T-cell (primary cell): Measurements from ENCODE around the gene CCDC83. TPM values are rescaled to one million over a fixed set of nuclear protein-coding genes. Genes with fewer than 3 reads are reported as not detected.
"Not testable (repeated sequence)": the region's sequence is repeated elsewhere in the genome, so short reads cannot be mapped to it uniquely, and the experiment has no call there.

Experiments
- ATAC-seq, 4 experiments: fragments of 200-7000 bp in 3 of 4; fragments of 150-1000 bp in 1 of 4; cut with Tn5 transposase; replicated peaks in 1 of 4; 1 replicate in 3 of 4; 2 replicates in 1 of 4; pipeline ENCODE4 v1.10.0; 2021; ENCODE audit warnings: moderate library complexity in 3 of 4, mild to moderate bottlenecking in 2 of 4, moderate number of reproducible peaks in 1 of 4
- CTCF ChIA-PET, 2 donors: fragments of 300-600 bp; sonication (Branson Sonifier 250); formaldehyde crosslinking; loops; one replicate each; lab custom pipeline; 2022; ENCODE audit warnings: antibody characterized with exemption in 2 of 2; lab: Charles Lee
- POLR2A ChIA-PET, 2 donors: fragments of 300-600 bp; sonication (Branson Sonifier 250); formaldehyde crosslinking; loops; one replicate each; lab custom pipeline; 2022; ENCODE audit warnings: antibody characterized with exemption in 2 of 2; lab: Charles Lee
- DNase-seq, 35 experiments: peaks; one replicate each; pipeline versions ENCODE4 v3.0.0 to v3.0.0-alpha.2; 2013 to 2023
- H3K27ac ChIP-seq: one replicate; pipeline ENCODE4 v1.5.1; 2013; ENCODE audit warnings: low read length
- H3K27me3 ChIP-seq, 2 experiments: replicated peaks in 1 of 2; 1 replicate in 1 of 2; 2 replicates in 1 of 2; pipeline versions ENCODE4 v1.6.1 to v1.7.0; 2013; ENCODE audit warnings: low read length in 1 of 2, mixed read lengths in 1 of 2; ENCODE audit not compliant: control insufficient read depth in 2 of 2, insufficient read depth in 2 of 2; ENCODE audit errors: extremely low read depth in 1 of 2
- H3K36me3 ChIP-seq, 2 donors: 1 replicate in 1 of 2; 2 replicates in 1 of 2; pipeline versions ENCODE4 v1.6.1 to v1.7.0; 2013; ENCODE audit warnings: low read length in 1 of 2; ENCODE audit not compliant: control insufficient read depth in 2 of 2, insufficient read depth in 1 of 2; ENCODE audit errors: extremely low read depth in 1 of 2
- H3K4me1 ChIP-seq, 2 experiments: 1 replicate in 1 of 2; 2 replicates in 1 of 2; pipeline versions ENCODE4 v1.6.1 to v1.7.0; 2013; ENCODE audit warnings: low read length in 2 of 2, mixed read lengths in 1 of 2; ENCODE audit not compliant: insufficient read depth in 2 of 2, control insufficient read depth in 1 of 2; ENCODE audit errors: extremely low read depth in 1 of 2
- H3K4me3 ChIP-seq, 2 donors: 1 replicate in 1 of 2; 2 replicates in 1 of 2; pipeline versions ENCODE4 v1.5.1 to v1.7.0; 2013; ENCODE audit warnings: mild to moderate bottlenecking in 2 of 2, low read length in 1 of 2, moderate library complexity in 1 of 2; ENCODE audit not compliant: control insufficient read depth in 1 of 2; ENCODE audit errors: extremely low read depth in 1 of 2
- H3K9me3 ChIP-seq: 2 replicates; pipeline ENCODE4 v1.7.0; 2013
- H3K27ac Mint-ChIP-seq, 2 donors: one replicate each; pipeline ENCODE4 v1.8.0; 2020 to 2021; ENCODE audit warnings: mild to moderate bottlenecking in 2 of 2, mixed read lengths in 2 of 2
- H3K27me3 Mint-ChIP-seq, 2 donors: one replicate each; pipeline ENCODE4 v1.8.0; 2021 to 2022; ENCODE audit warnings: mixed read lengths in 2 of 2
- H3K36me3 Mint-ChIP-seq: one replicate; pipeline ENCODE4 v1.8.0; 2021; ENCODE audit warnings: mixed read lengths
- H3K4me1 Mint-ChIP-seq, 3 donors: one replicate each; pipeline ENCODE4 v1.8.0; 2020 to 2022; ENCODE audit warnings: mixed read lengths in 3 of 3, mild to moderate bottlenecking in 1 of 3
- H3K4me3 Mint-ChIP-seq, 3 donors: one replicate each; pipeline ENCODE4 v1.8.0; 2020 to 2022; ENCODE audit warnings: mild to moderate bottlenecking in 3 of 3, mixed read lengths in 3 of 3, moderate library complexity in 3 of 3
- H3K9me3 Mint-ChIP-seq, 3 donors: one replicate each; pipeline ENCODE4 v1.8.0; 2020 to 2022; ENCODE audit warnings: mixed read lengths in 3 of 3
- WGBS: methylation state at CpG from one replicate; pipeline ENCODE4 v1.1.5; 2013; ENCODE audit warnings: missing lambda C conversion rate; ENCODE audit not compliant: insufficient coverage; 5-methylcytosine and 5-hydroxymethylcytosine counted together
- total RNA-seq, 35 experiments: library from RNA in 6 of 35; stranded (reverse) in 6 of 35; fragments of 120-200 nt in 1 of 35; gene quantifications; one replicate each; pipeline versions ENCODE4 v1.2.1 to v1.2.4 and lab custom pipeline; 2013 to 2026

Gene CCDC83
- total RNA-seq, 5 donors from 2014 or later (not counting 1 experiment from before 2014, with no cell fraction given) = 0.10 TPM; not detected in 4

DNA sequence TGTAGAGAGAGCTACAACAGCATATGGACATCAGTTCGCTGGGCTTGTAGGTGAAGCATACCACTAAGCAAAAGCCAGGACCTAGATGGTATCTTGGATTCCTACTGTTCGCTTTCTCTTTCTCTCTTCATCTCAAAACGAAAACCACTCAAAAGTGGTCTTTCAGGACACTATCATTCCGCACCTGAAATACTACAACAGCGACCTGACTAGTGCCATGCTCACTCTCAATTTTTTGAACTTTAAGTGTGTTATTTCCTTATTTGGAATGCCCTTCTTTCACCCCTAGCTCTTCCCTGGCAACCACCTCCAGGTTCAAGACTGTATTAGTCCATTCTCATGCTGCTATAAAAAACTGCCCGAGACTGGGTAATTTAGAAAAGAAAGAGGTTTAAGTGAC, 59.2 kb downstream of the CCDC83 start:
- H3K36me3 Mint-ChIP-seq = no peaks in the 10 kb centered on the region
- no peak overlapping the region for H3K4me3 Mint-ChIP-seq
- Histone ChIP-seq H3K9me3 (no peaks in the 10 kb centered on the region), H3K36me3 (no peaks in the 10 kb centered on the region), H3K4me1 (no peaks in the 10 kb centered on the region), H3K27me3 (no peaks in the 10 kb centered on the region), H3K4me3 (no peak overlapping the region), H3K27ac (no peak overlapping the region)
- no CpG with 5 or more reads among the region's 6 CpGs for WGBS
- no peak for ATAC-seq
- H3K27ac Mint-ChIP-seq = no peak overlapping the region
- H3K27me3 Mint-ChIP-seq = no peaks in the 10 kb centered on the region
- POLR2A ChIA-PET = no interaction called here
- CTCF ChIA-PET = interaction anchor here in 1 of 2 donors (0.6 kb wide), 1 partner anchor 364 kb away, joined by 3 read pairs; no protein-coding TSS in a partner anchor
- H3K4me1 Mint-ChIP-seq = no peaks in the 10 kb centered on the region
- peaks cover 0 to 8% (median 4%) of the 10 kb centered on the region in 3 donors for H3K9me3 Mint-ChIP-seq
- DNase-seq = no peak

DNA sequence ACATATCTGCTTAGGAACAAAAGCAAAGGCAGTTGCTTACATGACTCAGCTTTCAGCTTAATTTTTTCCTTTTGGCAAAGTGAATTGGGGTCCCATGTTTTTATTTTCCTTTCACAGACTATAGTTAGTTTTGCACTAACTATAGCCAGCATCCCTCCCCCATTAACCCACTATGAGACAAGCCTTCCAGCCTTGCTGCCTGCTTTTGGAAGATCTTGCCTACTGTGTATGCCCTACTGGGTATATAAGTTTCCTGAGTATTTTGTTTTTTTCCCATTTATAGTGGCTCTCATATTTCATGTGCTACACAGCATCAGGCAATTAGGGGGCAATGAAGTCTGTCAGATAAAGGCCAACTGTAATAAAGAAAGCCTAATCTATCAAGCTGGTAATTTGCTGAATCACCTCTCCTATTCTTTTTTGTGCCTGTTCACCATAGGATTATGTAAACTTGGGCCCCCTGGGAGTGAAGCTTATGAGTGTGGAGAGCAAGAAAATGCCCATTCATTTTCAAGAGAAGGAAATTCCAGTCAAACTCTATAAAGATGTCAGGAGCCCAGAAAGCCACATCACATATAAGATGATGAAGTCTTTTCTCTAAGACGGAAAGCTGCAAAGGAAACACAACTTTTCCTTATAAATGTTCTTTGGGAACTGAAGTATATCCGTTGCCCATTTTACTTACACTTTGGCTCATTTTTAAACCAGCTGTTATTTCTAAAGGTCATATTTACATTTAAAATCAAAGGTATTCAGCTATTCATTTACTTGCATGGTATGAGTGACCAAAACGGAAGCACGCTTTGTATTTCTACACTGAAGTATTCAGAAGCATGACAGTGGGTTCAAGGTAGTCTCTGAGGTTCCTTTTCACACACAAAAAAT, 64.0 kb downstream of the CCDC83 start:
- Mint-ChIP-seq H3K27me3 (peaks cover 7 to 15% of the 10 kb centered on the region in 2 donors), H3K27ac (no peak overlapping the region), H3K4me1 (no peaks in the 10 kb centered on the region), H3K9me3 (peaks cover 3 to 13% (median 4%) of the 10 kb centered on the region in 3 donors), H3K4me3 (no peak overlapping the region), H3K36me3 (no peaks in the 10 kb centered on the region)
- no peak overlapping the region for H3K27ac ChIP-seq
- POLR2A ChIA-PET = no interaction called here
- H3K4me1 ChIP-seq = no peaks in the 10 kb centered on the region
- H3K27me3 ChIP-seq = peaks cover 0 to 2% of the 10 kb centered on the region in 2 experiments
- ATAC-seq = no peak
- no CpG with 5 or more reads among the region's 4 CpGs for WGBS
- CTCF ChIA-PET = interaction anchor here in 1 of 2 donors (0.6 kb wide), 1 partner anchor 325 kb away, joined by 5 read pairs; no protein-coding TSS in a partner anchor
- no peak overlapping the region for H3K4me3 ChIP-seq
- peaks cover 2% of the 10 kb centered on the region for H3K9me3 ChIP-seq
- H3K36me3 ChIP-seq = no peaks in the 10 kb centered on the region
- DNase-seq = no peak

DNA sequence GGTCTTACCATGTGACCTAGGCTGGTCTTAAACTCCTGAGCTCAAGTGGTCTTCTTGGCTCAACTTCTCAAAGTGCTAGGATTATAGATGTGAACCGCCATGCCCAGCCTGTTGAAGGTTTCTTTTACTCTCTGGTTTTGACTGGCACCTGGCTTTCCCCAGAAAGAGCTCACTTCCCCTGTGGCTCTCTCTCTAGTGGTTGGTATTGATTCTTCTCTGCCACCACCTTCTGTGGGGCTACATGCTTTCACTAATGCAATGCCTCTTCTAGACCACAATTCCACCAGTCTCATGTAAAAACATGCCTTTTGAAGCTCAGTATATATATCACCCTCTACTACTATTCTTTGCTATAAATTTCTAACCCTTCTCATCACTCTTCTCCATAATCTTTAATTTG, 67.2 kb downstream of the CCDC83 start:
- no peaks in the 10 kb centered on the region for H3K36me3 ChIP-seq
- DNase-seq (no peak), ATAC-seq (no peak)
- Mint-ChIP-seq H3K4me3 (no peak overlapping the region), H3K27me3 (peaks cover 24% of the 10 kb centered on the region in 2 donors), H3K27ac (no peak overlapping the region), H3K36me3 (no peaks in the 10 kb centered on the region), H3K9me3 (peaks cover 0 to 4% (median 3%) of the 10 kb centered on the region in 3 donors), H3K4me1 (no peaks in the 10 kb centered on the region)
- H3K27ac ChIP-seq = no peak overlapping the region
- H3K4me3 ChIP-seq = no peak overlapping the region
- CTCF ChIA-PET = no interaction called here
- no peaks in the 10 kb centered on the region for H3K4me1 ChIP-seq
- H3K27me3 ChIP-seq = peaks cover 0 to 13% of the 10 kb centered on the region in 2 experiments
- H3K9me3 ChIP-seq = peaks cover 2% of the 10 kb centered on the region
- WGBS = no CpG with 5 or more reads among the region's 1 CpG
- POLR2A ChIA-PET = no interaction called here

DNA sequence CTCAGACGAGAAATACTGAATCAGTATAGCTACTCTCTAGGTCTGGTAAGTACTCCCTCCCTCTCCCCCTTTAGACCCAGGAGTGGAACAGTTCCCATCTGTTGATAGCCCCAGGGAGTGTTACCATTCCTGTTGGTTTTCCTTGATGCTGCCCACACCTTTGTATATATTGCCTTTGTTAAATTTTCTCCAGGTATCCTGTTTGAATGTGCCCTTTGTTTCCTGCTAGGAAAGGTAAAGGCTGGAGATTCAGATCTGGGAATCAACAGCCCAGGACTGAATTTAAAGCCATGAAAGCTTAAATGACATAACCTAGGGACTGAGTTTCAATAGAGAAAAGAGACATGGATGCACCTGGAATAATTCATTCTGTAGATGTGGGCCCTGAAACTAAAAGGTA, 68.3 kb downstream of the CCDC83 start:
- Mint-ChIP-seq H3K9me3 (peaks cover 0 to 4% (median 3%) of the 10 kb centered on the region in 3 donors), H3K36me3 (no peaks in the 10 kb centered on the region), H3K4me1 (no peaks in the 10 kb centered on the region), H3K27ac (no peak overlapping the region), H3K27me3 (peaks cover 25 to 26% of the 10 kb centered on the region in 2 donors), H3K4me3 (no peak overlapping the region)
- H3K36me3 ChIP-seq = no peaks in the 10 kb centered on the region
- no peak overlapping the region for H3K4me3 ChIP-seq
- no peak for ATAC-seq
- 100% methylated on average over 1 of the region's 1 CpG for WGBS
- peaks cover 2% of the 10 kb centered on the region for H3K9me3 ChIP-seq
- ChIA-PET CTCF (no interaction called here), POLR2A (interaction anchor here in 1 of 2 donors (0.7 kb wide), 1 partner anchor 94 kb away, joined by 3 read pairs; no protein-coding TSS in a partner anchor)
- peaks cover 0 to 13% of the 10 kb centered on the region in 2 experiments for H3K27me3 ChIP-seq
- no peaks in the 10 kb centered on the region for H3K4me1 ChIP-seq
- no peak for DNase-seq
- H3K27ac ChIP-seq = no peak overlapping the region

DNA sequence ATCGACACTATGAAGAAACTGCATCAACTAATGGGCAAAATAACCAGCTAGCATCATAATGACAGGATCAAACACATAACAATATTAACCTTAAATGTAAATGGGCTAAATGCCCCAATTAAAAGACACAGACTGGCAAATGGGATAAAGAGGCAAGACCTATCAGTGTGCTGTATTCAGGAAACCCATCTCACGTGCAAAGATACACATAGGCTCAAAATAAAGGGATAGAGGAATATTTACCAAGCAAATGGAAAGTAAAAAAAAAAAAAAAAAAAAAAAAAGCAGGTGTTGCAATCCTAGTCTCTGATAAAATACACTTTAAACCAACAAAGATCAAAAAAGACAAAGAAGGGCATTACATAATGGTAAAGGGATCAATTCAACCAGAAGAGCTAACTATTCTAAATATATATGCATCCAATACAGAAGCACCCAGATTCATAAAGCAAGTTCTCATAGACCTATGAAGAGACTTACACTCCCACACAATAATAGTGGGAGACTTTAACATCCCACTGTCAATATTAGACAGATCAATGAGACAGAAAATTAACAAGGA, 71.6 kb downstream of the CCDC83 start:
- not testable (repeated sequence) for H3K4me1 ChIP-seq

DNA sequence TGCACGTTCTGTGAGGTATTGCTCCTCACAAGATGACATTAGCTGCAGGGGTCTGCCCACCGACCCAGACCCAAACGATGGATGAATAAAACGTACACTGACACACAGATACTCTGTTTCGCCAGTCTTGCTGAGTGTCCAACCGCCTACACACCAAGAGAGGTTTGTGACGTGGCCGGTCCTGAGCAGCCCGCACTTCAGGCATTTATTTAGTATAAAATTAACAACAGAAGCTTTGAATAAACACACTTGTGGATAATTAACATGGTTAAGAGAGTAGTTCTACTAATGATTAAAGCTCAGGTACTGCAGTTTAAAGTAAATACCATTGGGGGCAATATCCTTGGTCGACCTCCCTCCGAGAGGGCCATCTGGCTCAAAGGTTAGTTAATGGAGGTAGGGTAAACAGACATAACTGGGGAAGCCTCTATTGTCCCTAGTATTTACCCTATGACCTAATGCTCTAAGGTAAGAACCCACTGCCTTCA, 75.7 kb downstream of the CCDC83 start:
- Histone ChIP-seq H3K4me3 (no peak overlapping the region), H3K36me3 (no peaks in the 10 kb centered on the region), H3K9me3 (no peaks in the 10 kb centered on the region), H3K4me1 (no peaks in the 10 kb centered on the region), H3K27ac (no peak overlapping the region), H3K27me3 (no peaks in the 10 kb centered on the region)
- ATAC-seq (no peak), DNase-seq (no peak)
- WGBS = 78% methylated on average over 4 of the region's 11 CpGs
- Mint-ChIP-seq H3K9me3 (peaks cover 0 to 6% (median 5%) of the 10 kb centered on the region in 3 donors), H3K36me3 (no peaks in the 10 kb centered on the region), H3K27me3 (peaks cover 10 to 13% of the 10 kb centered on the region in 2 donors), H3K4me1 (no peaks in the 10 kb centered on the region), H3K27ac (no peak overlapping the region), H3K4me3 (no peak overlapping the region)
- POLR2A ChIA-PET = no interaction called here
- CTCF ChIA-PET = no interaction called here

More for the DNA sequence above, 71.6 kb downstream of the CCDC83 start:
- DNase-seq, H3K4me1 Mint-ChIP-seq, H3K36me3 Mint-ChIP-seq, H3K4me3 ChIP-seq, H3K9me3 ChIP-seq, H3K36me3 ChIP-seq, POLR2A ChIA-PET, H3K27ac ChIP-seq, H3K9me3 Mint-ChIP-seq, H3K4me3 Mint-ChIP-seq, ATAC-seq, H3K27ac Mint-ChIP-seq: not testable (repeated sequence)
- CTCF ChIA-PET = interaction anchor here in 1 of 2 donors (0.7 kb wide), 1 partner anchor 47 kb away, joined by 3 read pairs; no protein-coding TSS in a partner anchor
- WGBS = no CpG with 5 or more reads among the region's 2 CpGs
- H3K27me3 Mint-ChIP-seq = peaks cover 25 to 28% of the 10 kb centered on the region in 2 donors
- peaks cover 0 to 13% of the 10 kb centered on the region in 2 experiments for H3K27me3 ChIP-seq
